Activated T-cell treated with anti-CD3 and anti-CD28 coated beads for 24 hours (primary cell): Measurements from ENCODE around the gene CALCOCO1.

Source experiments
- DNase-seq: peaks from one replicate; pipeline ENCODE4 v3.0.0-alpha.2; 2020; ENCODE audit warnings: low read depth

CALCOCO1 gene

GRCh38 chr12:53660041-53660440 is 67.2 kb downstream of the CALCOCO1 start:
- DNase-seq: no peak

- DNase-seq: no peak
Observed at GRCh38 chr12:53659571-53659981, 67.7 kb downstream of the CALCOCO1 start.

- DNase-seq: no peak
Observed at GRCh38 chr12:53659011-53659551, 68.2 kb downstream of the CALCOCO1 start.
